ENCODE measurements around the gene PRKACA.

PRKACA gene

GRCh38 chr19:14117668-14118164, at the start of gene PRKACA:
PRKACA (minus strand) TSS chr19:14117762; CDS start chr19:14117547, 215 bp downstream.
- peak; percentile 98 for DNase-seq (ENCODE audit: low spot score)

- no peak for DNase-seq (ENCODE audit: low spot score)
Measured at GRCh38 chr19:14166999-14167575, 49.5 kb upstream of the PRKACA start.

- DNase-seq (ENCODE audit: low spot score) = no peak
Measured at GRCh38 chr19:14165990-14166830, 48.6 kb upstream of the PRKACA start.

- no peak for DNase-seq (ENCODE audit: low spot score)
Measured at GRCh38 chr19:14164724-14165493, 47.3 kb upstream of the PRKACA start.

GRCh38 chr19:14164082-14164481, 46.5 kb upstream of the PRKACA start:
- DNase-seq (ENCODE audit: low spot score) = no peak

- no peak for DNase-seq (ENCODE audit: low spot score)
Measured at GRCh38 chr19:14162871-14163297, 45.3 kb upstream of the PRKACA start.

GRCh38 chr19:14161305-14161704, 43.7 kb upstream of the PRKACA start:
- no peak for DNase-seq (ENCODE audit: low spot score)

- no peak for DNase-seq (ENCODE audit: low spot score)
Measured at GRCh38 chr19:14160017-14160703, 42.6 kb upstream of the PRKACA start.

GRCh38 chr19:14159059-14159458, 41.5 kb upstream of the PRKACA start:
- no peak for DNase-seq (ENCODE audit: low spot score)

GRCh38 chr19:14158276-14159023, 40.9 kb upstream of the PRKACA start:
- no peak for DNase-seq (ENCODE audit: low spot score)

GRCh38 chr19:14156971-14157717, 39.6 kb upstream of the PRKACA start:
- DNase-seq (ENCODE audit: low spot score) = no peak

GRCh38 chr19:14156122-14156521, 38.6 kb upstream of the PRKACA start:
- DNase-seq (ENCODE audit: low spot score) = no peak

- no peak for DNase-seq (ENCODE audit: low spot score)
Measured at GRCh38 chr19:14155371-14155770, 37.8 kb upstream of the PRKACA start.

- no peak for DNase-seq (ENCODE audit: low spot score)
Measured at GRCh38 chr19:14152713-14153112, 35.2 kb upstream of the PRKACA start.

- no peak for DNase-seq (ENCODE audit: low spot score)
Measured at GRCh38 chr19:14150770-14151661, 33.5 kb upstream of the PRKACA start.

GRCh38 chr19:14150041-14150769, 32.6 kb upstream of the PRKACA start:
- DNase-seq (ENCODE audit: low spot score) = no peak

- no peak for DNase-seq (ENCODE audit: low spot score)
Measured at GRCh38 chr19:14149509-14149994, 32.0 kb upstream of the PRKACA start.

GRCh38 chr19:14148751-14149410, 31.3 kb upstream of the PRKACA start:
- no peak for DNase-seq (ENCODE audit: low spot score)
